Measurements from ENCODE around the gene PLA2G1B.

The PLA2G1B gene

GRCh38 chr12:120365675-120366340 is 38.2 kb upstream of the PLA2G1B start:
- H3K27ac ChIP-seq, result peak overlapping the region; percentile 74
- no peak for TF ChIP-seq ZFX (IDR thresholded peaks at IDR 0.05; ENCODE audit: borderline replicate concordance)
- TF ChIP-seq CTCF (IDR thresholded peaks at IDR 0.05), result no peak

GRCh38 chr12:120364487-120364886 is 36.9 kb upstream of the PLA2G1B start:
- TF ChIP-seq CTCF (IDR thresholded peaks at IDR 0.05) (no peak), ZFX (IDR thresholded peaks at IDR 0.05; ENCODE audit: borderline replicate concordance) (no peak)
- no peak overlapping the region for H3K27ac ChIP-seq

GRCh38 chr12:120363274-120363855 is 35.8 kb upstream of the PLA2G1B start:
- H3K27ac ChIP-seq, result no peak overlapping the region
- TF ChIP-seq CTCF (IDR thresholded peaks at IDR 0.05), result no peak; the same call in 1 of the 2 replicates
- no peak for TF ChIP-seq ZFX (IDR thresholded peaks at IDR 0.05; ENCODE audit: borderline replicate concordance)

- TF ChIP-seq ZFX (IDR thresholded peaks at IDR 0.05; ENCODE audit: borderline replicate concordance), result no peak
- TF ChIP-seq CTCF (IDR thresholded peaks at IDR 0.05), result no peak
- no peak overlapping the region for H3K27ac ChIP-seq
These were observed 35.1 kb upstream of the PLA2G1B start for GRCh38 chr12:120362516-120363273.

- TF ChIP-seq ZFX (IDR thresholded peaks at IDR 0.05; ENCODE audit: borderline replicate concordance) (no peak), CTCF (IDR thresholded peaks at IDR 0.05) (no peak)
- no peak overlapping the region for H3K27ac ChIP-seq
These were observed 34.1 kb upstream of the PLA2G1B start for GRCh38 chr12:120361506-120362208.

GRCh38 chr12:120359128-120359527 is 31.5 kb upstream of the PLA2G1B start:
- H3K27ac ChIP-seq, result no peak overlapping the region
- TF ChIP-seq ZFX (IDR thresholded peaks at IDR 0.05; ENCODE audit: borderline replicate concordance) (no peak), CTCF (IDR thresholded peaks at IDR 0.05) (no peak)

Data from 22Rv1 (cell line).